T-helper 9 cell (primary cell): ENCODE measurements around the gene NUP43.
"Not testable (repeated sequence)": the region's sequence is repeated elsewhere in the genome, so short reads cannot be mapped to it uniquely, and the experiment has no call there.

Experiments used
- DNase-seq: peaks from one replicate; pipeline ENCODE4 v3.0.0-alpha.2; 2020

NUP43 gene

GRCh38 chr6:149686230-149686629 lies 60.1 kb downstream of the NUP43 start:
- no peak for DNase-seq

DNA sequence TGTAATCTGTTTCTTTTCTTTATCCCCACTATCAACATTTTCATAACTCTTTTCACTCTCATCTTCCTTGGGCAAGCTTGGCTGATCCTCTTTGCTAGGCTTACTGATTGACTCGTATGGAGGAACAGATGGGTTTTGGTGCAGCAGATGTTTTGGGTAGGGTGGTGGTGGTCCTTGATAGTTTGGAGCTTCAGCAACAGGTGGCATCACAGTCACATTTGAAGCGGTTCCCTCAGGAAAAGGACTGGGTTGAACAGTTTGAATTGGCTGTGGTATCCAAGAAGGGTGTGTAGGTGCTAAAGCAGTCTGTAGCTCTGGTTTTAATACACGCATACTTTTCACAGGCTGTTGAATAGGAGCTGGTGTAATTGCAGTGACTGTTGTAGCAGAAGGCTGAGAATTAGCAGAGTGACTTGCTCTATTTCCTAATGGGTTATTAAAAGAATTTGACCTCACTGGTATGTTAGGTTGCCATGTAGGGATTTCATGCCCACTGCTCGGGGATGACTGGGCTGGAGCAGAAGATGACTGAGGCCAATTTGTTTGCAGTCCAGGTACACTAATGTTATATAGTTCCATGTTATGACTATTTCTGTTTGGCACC lies 63.0 kb downstream of the NUP43 start:
- no peak for DNase-seq

- not testable (repeated sequence) for DNase-seq
Measured at GRCh38 chr6:149681845-149682244, 64.5 kb downstream of the NUP43 start.

DNA sequence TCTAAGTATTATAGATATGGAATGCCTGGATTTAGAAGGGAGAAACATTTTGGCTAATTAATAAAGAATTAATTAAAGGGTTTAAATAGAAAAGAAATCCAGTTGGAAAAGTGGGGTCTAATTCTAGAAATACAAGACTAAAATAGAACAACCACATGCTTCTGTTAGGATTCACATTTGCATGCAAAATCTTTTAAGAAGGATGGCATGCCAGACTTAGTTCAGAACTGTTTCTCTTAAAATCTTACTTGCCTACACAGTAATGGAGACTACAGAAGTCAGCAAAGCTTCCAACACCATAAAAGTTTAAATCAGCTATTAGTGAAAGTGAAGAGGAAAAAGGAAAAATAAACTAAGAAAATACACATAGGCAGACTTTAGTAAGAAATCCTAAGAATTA lies 65.1 kb downstream of the NUP43 start:
- no peak for DNase-seq

DNA sequence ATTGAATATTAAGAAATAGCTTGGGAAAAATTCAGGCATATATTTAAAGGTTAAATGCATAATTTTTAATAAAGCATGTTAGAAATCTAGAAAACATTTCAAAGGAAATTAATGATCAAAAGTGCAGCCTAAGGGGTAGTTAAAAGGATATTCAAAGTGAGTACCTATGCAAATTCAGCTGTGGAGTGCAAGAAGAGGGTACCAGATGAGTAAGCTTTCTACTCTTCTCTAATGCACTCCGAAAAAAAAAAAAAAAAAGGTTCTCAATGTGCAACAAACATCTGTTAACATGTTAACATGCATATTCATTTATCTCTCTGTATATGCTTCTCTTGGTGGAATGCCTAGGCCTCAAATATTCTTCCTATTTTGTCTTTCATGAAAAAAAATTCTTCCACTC lies 65.8 kb downstream of the NUP43 start:
- DNase-seq, result no peak
